ENCODE results near the gene RAPGEF1. TPM values are rescaled to one million over a fixed set of nuclear protein-coding genes. Genes with fewer than 3 reads are reported as not detected.

The RAPGEF1 gene
- total RNA-seq, 1 experiment from 2014 or later = 47.1 TPM

DNA sequence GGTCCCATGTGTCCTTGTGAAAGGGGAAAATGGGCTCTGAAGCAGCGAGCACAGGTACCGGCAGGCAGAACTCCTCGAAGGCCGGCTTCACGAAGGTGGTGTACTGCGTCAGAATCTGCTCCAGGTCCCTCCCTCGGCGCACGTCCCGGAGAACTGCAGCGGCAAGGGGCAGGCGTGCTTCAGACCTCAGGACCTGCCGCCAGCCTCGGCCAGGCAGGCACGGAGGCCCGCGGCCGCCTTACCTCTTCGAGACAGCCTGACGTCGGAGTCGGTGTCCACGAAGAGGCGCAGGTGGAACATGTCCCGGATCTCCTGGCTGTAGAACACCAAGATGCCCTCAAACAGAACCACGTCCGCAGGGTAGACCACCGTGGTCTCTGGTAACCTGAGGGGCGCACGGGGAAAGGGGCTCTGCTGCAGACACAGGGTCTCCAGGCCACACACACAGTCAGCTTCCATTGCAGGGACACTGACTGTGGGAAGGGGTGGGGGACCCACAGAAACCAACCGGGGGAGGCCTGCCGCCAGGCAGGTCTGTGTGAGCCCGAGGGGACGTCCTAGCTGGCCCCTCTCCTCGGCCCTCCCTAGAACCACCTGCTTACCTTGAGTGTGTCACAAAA lies 210.9 kb downstream of the RAPGEF1 start:
- Histone ChIP-seq H3K36me3 (replicated peaks; ENCODE audit: control insufficient read depth, insufficient read depth, low read length) (peaks cover 23% of the 10 kb centered on the region), H3K27me3 (ENCODE audit: control insufficient read depth, insufficient read depth, low read length) (no peaks in the 10 kb centered on the region), H3K4me3 (ENCODE audit: insufficient read depth, low read depth, low read length) (no peak overlapping the region)
- DNase-seq = no peak

DNA sequence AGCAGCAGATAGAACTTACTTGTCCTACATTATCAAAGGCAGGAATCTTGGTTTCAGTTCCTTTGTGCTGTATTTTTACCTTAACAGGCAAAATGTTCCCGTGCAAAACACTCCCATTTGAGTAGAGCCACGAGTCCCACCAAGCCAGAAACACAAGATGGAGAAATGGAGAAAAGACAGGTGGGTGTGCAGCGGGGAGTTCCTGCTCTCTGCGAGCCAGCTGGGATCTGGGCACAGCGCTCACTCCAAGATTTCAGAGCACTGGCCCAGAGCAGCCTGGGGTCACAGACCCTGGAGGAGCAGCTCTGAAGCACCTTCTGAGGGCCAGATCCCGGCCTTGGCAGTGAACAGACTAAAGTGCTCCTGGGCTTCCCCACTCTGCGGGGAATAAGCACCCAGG lies 211.7 kb downstream of the RAPGEF1 start:
- H3K27me3 ChIP-seq (ENCODE audit: control insufficient read depth, insufficient read depth, low read length) = no peaks in the 10 kb centered on the region
- no peak for DNase-seq
- H3K36me3 ChIP-seq (replicated peaks; ENCODE audit: control insufficient read depth, insufficient read depth, low read length) = peaks cover 23% of the 10 kb centered on the region
- no peak overlapping the region for H3K4me3 ChIP-seq (ENCODE audit: insufficient read depth, low read depth, low read length)

Other genes with a start within 250 kb of the RAPGEF1 start
- gene POMT1, start 237.2 kb downstream of the RAPGEF1 start, total RNA-seq (2014; rRNA removed; shearing (Covaris generic)) = 21.1 and 24.0 TPM in 2 replicates
- 31.2 and 33.2 TPM in 2 replicates for gene UCK1, start 208.8 kb downstream of the RAPGEF1 start, total RNA-seq (2014; rRNA removed; shearing (Covaris generic))
- gene PRRT1B, start 194.6 kb downstream of the RAPGEF1 start, total RNA-seq (2014; rRNA removed; shearing (Covaris generic)) = 0.22 and 1.5 TPM in 2 replicates

Measured in H7 (cell line).